ENCODE measurements around the gene OGA. TPM values are rescaled to one million over a fixed set of nuclear protein-coding genes. Genes with fewer than 3 reads are reported as not detected.
A peak's percentile ranks its signal among the peaks of the same experiment; 100 is the strongest.

Gene OGA
- total and polyA plus RNA-seq, 2 of the 8 experiments (the other 6 are each of a cell fraction or from before 2014, with no cell fraction given): 31.2 to 107 TPM

DNA sequence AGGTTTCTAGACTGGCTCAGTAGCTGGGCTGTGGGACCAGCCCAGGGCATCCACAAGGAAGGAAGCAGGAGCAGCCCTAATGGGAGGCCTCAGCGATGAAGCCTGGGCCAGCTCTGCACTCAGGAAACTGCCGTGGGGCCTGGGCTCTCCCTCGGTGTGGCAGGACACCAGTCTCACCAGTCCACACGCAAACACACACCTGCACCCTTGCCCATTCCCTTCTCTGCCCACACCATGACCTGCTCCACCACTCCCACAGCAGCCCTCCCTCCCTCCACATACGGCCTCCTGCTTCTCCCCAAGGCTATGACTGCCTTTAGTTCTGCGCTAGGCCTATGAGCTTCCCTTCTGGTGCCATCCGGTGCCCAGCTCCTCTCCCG, 49.5 kb downstream of the OGA start:
- Histone ChIP-seq H3K23me2 (ENCODE audit: low read depth, low read length) (no peaks in the 10 kb centered on the region), H2BK120ac (replicated peaks; ENCODE audit: low read depth, low read length) (no peak overlapping the region), H4K8ac (ENCODE audit: extremely low read depth, insufficient read depth, low read length) (no peak overlapping the region), H3K4me1 (replicated peaks in 1 of 4; ENCODE audit: control insufficient read depth in 3 of 4, insufficient read depth in 4 of 4, low read length in 3 of 4) (peaks cover 7 to 19% (median 17%) of the 10 kb centered on the region in 4 experiments), H2AFZ (ENCODE audit: low read length) (no peak overlapping the region), H3K9ac (replicated peaks in 1 of 4; ENCODE audit: extremely low read depth in 1 of 4, low read depth in 3 of 4, low read length in 3 of 4) (no peak overlapping the region), H3K4me2 (ENCODE audit: insufficient read depth in 1 of 2, low read depth in 2 of 2, low read length in 2 of 2) (no peak overlapping the region), H3K18ac (ENCODE audit: extremely low read depth, low read length) (no peak overlapping the region), H3K27ac (ENCODE audit: low read depth, low read length) (no peak overlapping the region), H3K4me3 (ENCODE audit: extremely low read depth in 1 of 4, insufficient read depth in 2 of 4, low read depth in 3 of 4, low read length in 4 of 4) (no peak overlapping the region), H3K79me2 (ENCODE audit: control insufficient read depth in 1 of 2, insufficient read depth in 2 of 2, low read length in 2 of 2) (no peaks in the 10 kb centered on the region), H4K5ac (ENCODE audit: insufficient read length, low read depth, low read length) (no peak overlapping the region), H2BK20ac (ENCODE audit: low read length) (peak overlapping the region; percentile 32; the same call in 1 of the 2 replicates), H3K56ac (replicated peaks; ENCODE audit: insufficient read length, low read depth, low read length) (no peak overlapping the region), H3K9me3 (ENCODE audit: insufficient read depth in 2 of 2, low read depth in 1 of 2, low read length in 1 of 2) (no peaks in the 10 kb centered on the region), H2BK5ac (ENCODE audit: low read depth, low read length) (no peak overlapping the region), H2AK5ac (ENCODE audit: low read depth, low read length) (peak overlapping the region; percentile 65; the same call in 1 of the 2 replicates), H3K36me3 (ENCODE audit: control insufficient read depth in 2 of 4, insufficient read depth in 4 of 4, low read length in 3 of 4) (no peaks in the 10 kb centered on the region), H4K91ac (replicated peaks; ENCODE audit: insufficient read length, low read length) (no peak overlapping the region), H2BK12ac (ENCODE audit: low read depth, low read length) (no peak overlapping the region), H3K23ac (ENCODE audit: insufficient read length) (no peak overlapping the region), H3K79me1 (ENCODE audit: low read depth, low read length) (no peaks in the 10 kb centered on the region), H3K14ac (ENCODE audit: insufficient read length) (no peak overlapping the region), H3K27me3 (replicated peaks in 1 of 4; ENCODE audit: control insufficient read depth in 3 of 4, extremely low read depth in 1 of 4, insufficient read depth in 3 of 4, low read length in 3 of 4) (peaks cover 11 to 27% (median 24%) of the 10 kb centered on the region in 4 experiments), H4K20me1 (replicated peaks in 1 of 2; ENCODE audit: control insufficient read depth in 1 of 2, insufficient read depth in 2 of 2, low read length in 2 of 2) (peaks cover 0 to 3% of the 10 kb centered on the region in 2 experiments), H3K4ac (replicated peaks; ENCODE audit: insufficient read length, low read depth, low read length) (no peak overlapping the region), H2BK15ac (ENCODE audit: low read length) (peak overlapping the region; percentile 72; the same call in 1 of the 2 replicates)
- POLR2A ChIA-PET (ENCODE audit: partially characterized antibody): interaction anchor here (1.0 to 1.7 kb wide), 5 partner anchors 10 to 16 kb away, joined by 3 to 6 read pairs (median 3); partner anchors contain the start of gene NPM3
- no peak for FAIRE-seq
- WGBS, 2 experiments (ENCODE audit: extremely low coverage in 1 of 2, insufficient coverage in 1 of 2, insufficient read length in 1 of 2, insufficient replicate concordance in 2 of 2, low coverage in 1 of 2, low lambda C conversion rate in 2 of 2, missing lambda C conversion rate in 1 of 2): 87% methylated on average over 8 of the region's 8 CpGs; no CpG with 5 or more reads in 1 of the 2 experiments
- no peak for DNase-seq (ENCODE audit: low read depth in 1 of 2, low spot score in 2 of 2)
- CTCF ChIA-PET (ENCODE audit: partially characterized antibody): interaction anchor here (0.6 to 9.2 kb wide), 14 partner anchors 9 to 298 kb away, joined by 3 to 100 read pairs (median 4); partner anchors contain the start of gene NPM3
- TF ChIP-seq FOSL1 (IDR thresholded peaks at IDR 0.05; ENCODE audit: insufficient read depth, low read depth, low read length): no peak
- no peak for TF ChIP-seq CTBP2 (IDR thresholded peaks at IDR 0.05; ENCODE audit: borderline replicate concordance, insufficient read depth, insufficient read length, low read length)
- TF ChIP-seq CBX5 (IDR thresholded peaks at IDR 0.05; ENCODE audit: low read depth, low read length): no peak
- TF ChIP-seq, protein P1, sequence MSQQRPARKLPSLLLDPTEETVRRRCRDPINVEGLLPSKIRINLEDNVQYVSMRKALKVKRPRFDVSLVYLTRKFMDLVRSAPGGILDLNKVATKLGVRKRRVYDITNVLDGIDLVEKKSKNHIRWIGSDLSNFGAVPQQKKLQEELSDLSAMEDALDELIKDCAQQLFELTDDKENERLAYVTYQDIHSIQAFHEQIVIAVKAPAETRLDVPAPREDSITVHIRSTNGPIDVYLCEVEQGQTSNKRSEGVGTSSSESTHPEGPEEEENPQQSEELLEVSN (IDR thresholded peaks at IDR 0.05): no peak
- TF ChIP-seq SRF (IDR thresholded peaks at IDR 0.05; ENCODE audit: low read depth, low read length): no peak

Measured in H1 (cell line).